Measurements from ENCODE around the gene ITPR1.
A peak's percentile ranks its signal among the peaks of the same experiment; 100 is the strongest.

Gene ITPR1

GRCh38 chr3:4887177-4887576 lies 394.0 kb downstream of the ITPR1 start:
- Histone ChIP-seq H3K27me3 (replicated peaks; ENCODE audit: control insufficient read depth, insufficient read depth, low read length) (no peaks in the 10 kb centered on the region), H3K9me3 (ENCODE audit: control insufficient read depth, low read length) (no peaks in the 10 kb centered on the region), H3K4me1 (ENCODE audit: control insufficient read depth, insufficient read depth, low read length) (no peaks in the 10 kb centered on the region), H3K9ac (ENCODE audit: low read length) (no peak overlapping the region), H3K36me3 (ENCODE audit: control insufficient read depth, insufficient read depth, low read length, severe bottlenecking) (no peaks in the 10 kb centered on the region), H3K4me3 (ENCODE audit: low read length) (no peak overlapping the region)
- DNase-seq (ENCODE audit: low read depth): no peak

- no peak for DNase-seq (ENCODE audit: low read depth)
- no peaks in the 10 kb centered on the region for H3K36me3 ChIP-seq (ENCODE audit: control insufficient read depth, insufficient read depth, low read length, severe bottlenecking)
- H3K4me3 ChIP-seq (ENCODE audit: low read length): no peak overlapping the region
These were observed 396.0 kb downstream of the ITPR1 start for GRCh38 chr3:4888913-4889846.

DNA sequence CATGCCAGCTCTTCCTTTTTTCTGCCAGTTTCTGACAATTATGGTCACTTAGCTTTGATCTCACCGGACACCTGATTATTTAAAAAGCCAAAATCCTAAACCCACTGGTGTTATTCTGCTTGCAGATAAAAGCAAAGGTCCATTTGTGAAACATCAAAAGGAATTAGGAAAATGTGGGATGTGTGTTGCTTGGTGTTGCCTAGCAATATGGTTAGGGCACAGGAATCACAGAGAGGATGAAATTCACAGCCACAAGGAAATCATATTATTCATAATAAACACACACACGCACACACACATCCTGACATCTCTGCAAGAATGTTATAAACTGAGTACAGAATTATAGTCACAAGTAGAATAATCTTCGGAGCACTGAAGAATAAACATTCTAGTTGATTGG lies 396.7 kb downstream of the ITPR1 start:
- Histone ChIP-seq H3K9me3 (ENCODE audit: control insufficient read depth, low read length) (no peaks in the 10 kb centered on the region), H3K4me3 (ENCODE audit: low read length) (no peak overlapping the region), H3K27me3 (replicated peaks; ENCODE audit: control insufficient read depth, insufficient read depth, low read length) (no peaks in the 10 kb centered on the region), H3K9ac (ENCODE audit: low read length) (no peak overlapping the region), H3K4me1 (ENCODE audit: control insufficient read depth, insufficient read depth, low read length) (no peaks in the 10 kb centered on the region), H3K36me3 (ENCODE audit: control insufficient read depth, insufficient read depth, low read length, severe bottlenecking) (no peaks in the 10 kb centered on the region)
- no peak for DNase-seq (ENCODE audit: low read depth)

More at GRCh38 chr3:4888913-4889846, 396.0 kb downstream of the ITPR1 start:
- Histone ChIP-seq H3K4me1 (ENCODE audit: control insufficient read depth, insufficient read depth, low read length) (no peaks in the 10 kb centered on the region), H3K9ac (ENCODE audit: low read length) (no peak overlapping the region), H3K9me3 (ENCODE audit: control insufficient read depth, low read length) (no peaks in the 10 kb centered on the region), H3K27me3 (replicated peaks; ENCODE audit: control insufficient read depth, insufficient read depth, low read length) (no peaks in the 10 kb centered on the region)

DNA sequence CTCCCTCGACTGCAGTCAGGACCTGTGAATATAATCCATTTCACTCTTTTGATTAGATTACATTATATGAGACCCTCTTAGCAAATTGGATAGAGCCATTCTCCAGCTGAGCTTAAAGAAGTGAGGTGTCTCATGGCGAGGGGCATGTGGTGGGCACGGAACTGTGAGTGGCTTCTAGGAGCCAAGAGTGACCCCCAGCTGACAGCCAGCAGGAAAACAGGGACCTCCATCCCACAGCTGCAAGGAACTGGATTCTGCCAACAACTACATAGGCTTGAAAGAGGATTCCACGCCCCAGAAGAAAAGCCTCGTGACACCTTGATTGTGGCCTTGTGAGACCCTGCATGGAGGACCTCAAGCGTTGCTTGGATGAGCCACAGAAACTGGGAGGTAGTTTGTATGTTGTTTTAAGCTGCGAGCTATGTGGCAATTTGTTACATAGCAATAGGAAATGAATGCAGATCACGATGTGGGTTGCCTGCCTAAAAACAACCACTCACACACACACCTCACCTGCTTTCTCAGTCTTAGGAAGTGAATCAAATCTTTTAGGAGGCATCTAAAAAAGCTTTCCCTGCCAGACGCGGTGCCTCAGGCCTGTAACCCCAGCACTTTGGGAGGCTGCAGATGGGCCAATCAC lies 401.9 kb downstream of the ITPR1 start:
- DNase-seq (ENCODE audit: low read depth): no peak
- no peak overlapping the region for H3K9ac ChIP-seq (ENCODE audit: low read length)
- no peaks in the 10 kb centered on the region for H3K9me3 ChIP-seq (ENCODE audit: control insufficient read depth, low read length)
- H3K36me3 ChIP-seq (ENCODE audit: control insufficient read depth, insufficient read depth, low read length, severe bottlenecking): no peaks in the 10 kb centered on the region
- peaks cover 20% of the 10 kb centered on the region for H3K4me1 ChIP-seq (ENCODE audit: control insufficient read depth, insufficient read depth, low read length)
- H3K4me3 ChIP-seq (ENCODE audit: low read length): no peak overlapping the region
- no peaks in the 10 kb centered on the region for H3K27me3 ChIP-seq (replicated peaks; ENCODE audit: control insufficient read depth, insufficient read depth, low read length)

DNA sequence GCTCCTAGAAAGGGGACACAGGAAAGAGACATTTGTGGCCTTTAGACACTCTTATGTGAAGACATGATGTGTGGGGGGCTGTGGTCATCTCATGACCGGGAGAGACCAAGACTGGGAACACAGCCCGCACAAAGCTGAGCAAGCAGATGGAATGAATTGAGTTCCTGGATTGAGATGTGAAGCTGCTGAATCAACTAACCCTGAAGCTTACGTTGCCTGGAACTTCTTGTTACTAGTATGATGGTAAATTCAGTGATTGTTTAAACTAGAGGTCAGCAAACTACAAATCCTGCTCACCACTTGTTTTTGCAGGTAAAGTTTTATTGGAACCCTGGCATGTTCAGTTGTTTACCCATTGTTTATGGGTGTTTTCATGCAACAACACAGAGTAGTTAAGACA lies 402.7 kb downstream of the ITPR1 start:
- H3K27me3 ChIP-seq (replicated peaks; ENCODE audit: control insufficient read depth, insufficient read depth, low read length): no peaks in the 10 kb centered on the region
- DNase-seq (ENCODE audit: low read depth): peak; percentile 22
- no peaks in the 10 kb centered on the region for H3K9me3 ChIP-seq (ENCODE audit: control insufficient read depth, low read length)
- no peak overlapping the region for H3K4me3 ChIP-seq (ENCODE audit: low read length)
- no peak overlapping the region for H3K9ac ChIP-seq (ENCODE audit: low read length)
- H3K4me1 ChIP-seq (ENCODE audit: control insufficient read depth, insufficient read depth, low read length): peaks cover 20% of the 10 kb centered on the region
- H3K36me3 ChIP-seq (ENCODE audit: control insufficient read depth, insufficient read depth, low read length, severe bottlenecking): no peaks in the 10 kb centered on the region

Data from adipocyte (in vitro differentiated cells).